ENCODE measurements around the gene PPP3CB. TPM values are rescaled to one million over a fixed set of nuclear protein-coding genes. Genes with fewer than 3 reads are reported as not detected.

PPP3CB gene
- total RNA-seq, 1 donor from 2014 or later, result 65.5 TPM

- no peaks in the 10 kb centered on the region for H3K9me3 Mint-ChIP-seq (ENCODE audit: unreplicated experiment)
- H3K27ac Mint-ChIP-seq (ENCODE audit: unreplicated experiment), result no peak overlapping the region
- H3K4me3 Mint-ChIP-seq (ENCODE audit: unreplicated experiment), result no peak overlapping the region
- no peaks in the 10 kb centered on the region for H3K27me3 Mint-ChIP-seq (ENCODE audit: unreplicated experiment)
- peaks cover 6% of the 10 kb centered on the region for H3K4me1 Mint-ChIP-seq (ENCODE audit: unreplicated experiment)
- no peak for TF ChIP-seq CTCF (IDR thresholded peaks at IDR 0.05)
- peaks cover 38% of the 10 kb centered on the region for H3K36me3 Mint-ChIP-seq (ENCODE audit: unreplicated experiment)
- DNase-seq (ENCODE audit: extremely low spot score, unreplicated experiment), result no peak
Observed at GRCh38 chr10:73439605-73440312, 56.1 kb downstream of the PPP3CB start.

GRCh38 chr10:73439055-73439454 is 56.8 kb downstream of the PPP3CB start:
- DNase-seq (ENCODE audit: extremely low spot score, unreplicated experiment), result no peak
- H3K27ac Mint-ChIP-seq (ENCODE audit: unreplicated experiment), result no peak overlapping the region
- H3K4me3 Mint-ChIP-seq (ENCODE audit: unreplicated experiment), result no peak overlapping the region
- peaks cover 32% of the 10 kb centered on the region for H3K36me3 Mint-ChIP-seq (ENCODE audit: unreplicated experiment)
- no peak for TF ChIP-seq CTCF (IDR thresholded peaks at IDR 0.05)
- peaks cover 6% of the 10 kb centered on the region for H3K4me1 Mint-ChIP-seq (ENCODE audit: unreplicated experiment)
- no peaks in the 10 kb centered on the region for H3K27me3 Mint-ChIP-seq (ENCODE audit: unreplicated experiment)
- H3K9me3 Mint-ChIP-seq (ENCODE audit: unreplicated experiment), result no peaks in the 10 kb centered on the region

GRCh38 chr10:73433538-73433867 is 62.3 kb downstream of the PPP3CB start, which contains the start of gene MSS51:
TSS of gene MSS51 (minus strand) at chr10:73433561. CDS start at chr10:73428284, 5,277 bp downstream.
- no peak for DNase-seq (ENCODE audit: extremely low spot score, unreplicated experiment)
- no peak within 1 kb of the TSS for H3K4me3 Mint-ChIP-seq (ENCODE audit: unreplicated experiment)
- no peak within 1 kb of the TSS for H3K27ac Mint-ChIP-seq (ENCODE audit: unreplicated experiment)
- TF ChIP-seq CTCF (IDR thresholded peaks at IDR 0.05), result no peak
- peaks cover 37% of the 10 kb centered on the region for H3K36me3 Mint-ChIP-seq (ENCODE audit: unreplicated experiment)
- H3K27me3 Mint-ChIP-seq (ENCODE audit: unreplicated experiment), result no peaks in the 10 kb centered on the region
- H3K9me3 Mint-ChIP-seq (ENCODE audit: unreplicated experiment), result no peaks in the 10 kb centered on the region
- peaks cover 3% of the 10 kb centered on the region for H3K4me1 Mint-ChIP-seq (ENCODE audit: unreplicated experiment)

- no peak for TF ChIP-seq CTCF (IDR thresholded peaks at IDR 0.05)
- Mint-ChIP-seq H3K27me3 (ENCODE audit: unreplicated experiment) (no peaks in the 10 kb centered on the region), H3K27ac (ENCODE audit: unreplicated experiment) (no peak overlapping the region), H3K4me3 (ENCODE audit: unreplicated experiment) (no peak overlapping the region), H3K9me3 (ENCODE audit: unreplicated experiment) (no peaks in the 10 kb centered on the region), H3K36me3 (ENCODE audit: unreplicated experiment) (peaks cover 36% of the 10 kb centered on the region), H3K4me1 (ENCODE audit: unreplicated experiment) (peaks cover 3% of the 10 kb centered on the region)
- no peak for DNase-seq (ENCODE audit: extremely low spot score, unreplicated experiment)
Observed at GRCh38 chr10:73432646-73433537, 62.9 kb downstream of the PPP3CB start.

GRCh38 chr10:73426318-73426717 is 69.5 kb downstream of the PPP3CB start:
- no peaks in the 10 kb centered on the region for H3K9me3 Mint-ChIP-seq (ENCODE audit: unreplicated experiment)
- no peak overlapping the region for H3K27ac Mint-ChIP-seq (ENCODE audit: unreplicated experiment)
- no peak for TF ChIP-seq CTCF (IDR thresholded peaks at IDR 0.05)
- H3K4me1 Mint-ChIP-seq (ENCODE audit: unreplicated experiment), result no peaks in the 10 kb centered on the region
- H3K4me3 Mint-ChIP-seq (ENCODE audit: unreplicated experiment), result no peak overlapping the region
- peaks cover 48% of the 10 kb centered on the region for H3K36me3 Mint-ChIP-seq (ENCODE audit: unreplicated experiment)
- no peak for DNase-seq (ENCODE audit: extremely low spot score, unreplicated experiment)
- H3K27me3 Mint-ChIP-seq (ENCODE audit: unreplicated experiment), result no peaks in the 10 kb centered on the region

All from osteocyte (in vitro differentiated cells).